Esophagus squamous epithelium (tissue), 4 donors: ENCODE data around the gene IL1RAPL2.

Source experiments
- CTCF ChIP-seq, 6 experiments: fragments of 450-650 bp in 4 of 6; fragments of 200-600 bp in 2 of 6; sonication (generic) in 2 of 6; IDR thresholded peaks; one replicate each; pipeline ENCODE4 v1.5.1; 2016 to 2019; ENCODE audit warnings: antibody characterized with exemption in 6 of 6, mild to moderate bottlenecking in 4 of 6, moderate library complexity in 4 of 6
- POLR2A ChIP-seq, 4 donors: fragments of 450-650 bp; IDR thresholded peaks; one replicate each; pipeline ENCODE4 v1.6.1; 2017; ENCODE audit warnings: antibody characterized with exemption in 4 of 4, mild to moderate bottlenecking in 4 of 4, moderate library complexity in 3 of 4

- TF ChIP-seq CTCF (IDR thresholded peaks at IDR 0.05) (no peak), POLR2A (IDR thresholded peaks at IDR 0.05) (no peak)
Observed at GRCh38 chrX:105543283-105543682, 977.3 kb downstream of the IL1RAPL2 start.
